CD14-positive monocyte (primary cell): ENCODE measurements around the gene SCGB1D2. TPM values are rescaled to one million over a fixed set of nuclear protein-coding genes. Genes with fewer than 3 reads are reported as not detected.

Experiments
- DNase-seq, 3 donors: peaks; one replicate each; pipeline ENCODE4 v3.0.0-alpha.2; 2011 to 2022
- H2AFZ ChIP-seq: 2 replicates; pipeline ENCODE4 v1.6.0; 2012; ENCODE audit warnings: mild to moderate bottlenecking, low read depth, low read length, inconsistent platforms; ENCODE audit not compliant: insufficient read depth, poor library complexity, severe bottlenecking
- H3K27ac ChIP-seq, 2 donors: 1 replicate in 1 of 2; 2 replicates in 1 of 2; pipeline ENCODE4 v1.5.1; 2012 to 2013; ENCODE audit warnings: low read length in 2 of 2, control low read depth in 1 of 2, inconsistent platforms in 1 of 2, low read depth in 1 of 2, mild to moderate bottlenecking in 1 of 2
- H3K27me3 ChIP-seq, 2 donors: one replicate each; pipeline versions ENCODE4 v1.6.0 to v1.6.1; 2011 to 2013; ENCODE audit warnings: low read length in 2 of 2; ENCODE audit not compliant: control insufficient read depth in 2 of 2, insufficient read depth in 2 of 2
- H3K36me3 ChIP-seq, 2 donors: replicated peaks in 1 of 2; 1 replicate in 1 of 2; 2 replicates in 1 of 2; pipeline versions ENCODE4 v1.5.1 to v1.6.1; 2012 to 2013; ENCODE audit warnings: low read length in 2 of 2, control low read depth in 1 of 2, inconsistent platforms in 1 of 2, mild to moderate bottlenecking in 1 of 2; ENCODE audit not compliant: insufficient read depth in 2 of 2, control insufficient read depth in 1 of 2
- H3K4me1 ChIP-seq, 2 donors: 1 replicate in 1 of 2; 2 replicates in 1 of 2; pipeline versions ENCODE4 v1.5.1 to v1.6.1; 2012 to 2013; ENCODE audit warnings: low read length in 2 of 2, control low read depth in 1 of 2, inconsistent platforms in 1 of 2, mild to moderate bottlenecking in 1 of 2, moderate library complexity in 1 of 2; ENCODE audit not compliant: insufficient read depth in 2 of 2, control insufficient read depth in 1 of 2
- H3K4me2 ChIP-seq: replicated peaks from 2 replicates; pipeline ENCODE3; 2012; ENCODE audit warnings: low read length, moderate library complexity, mild to moderate bottlenecking; ENCODE audit not compliant: poor library complexity, severe bottlenecking; ENCODE audit errors: extremely low read depth
- H3K4me3 ChIP-seq, 3 experiments: fragments of 200-600 bp in 1 of 3; sonication (generic) in 1 of 3; replicated peaks in 1 of 3; 1 replicate in 2 of 3; 2 replicates in 1 of 3; pipeline ENCODE4 v1.5.1; 2011 to 2013; ENCODE audit warnings: low read length in 3 of 3, mild to moderate bottlenecking in 3 of 3, control low read depth in 2 of 3, low read depth in 2 of 3, inconsistent platforms in 1 of 3, moderate library complexity in 1 of 3
- H3K79me2 ChIP-seq: 2 replicates; pipeline ENCODE4 v1.6.0; 2012; ENCODE audit warnings: mild to moderate bottlenecking, control low read depth, inconsistent platforms, low read length, moderate library complexity; ENCODE audit not compliant: insufficient read depth
- H3K9ac ChIP-seq: 2 replicates; pipeline ENCODE4 v1.6.0; 2017; ENCODE audit warnings: low read length, mild to moderate bottlenecking; ENCODE audit not compliant: insufficient read depth, poor library complexity, severe bottlenecking
- H3K9me3 ChIP-seq, 2 donors: replicated peaks in 1 of 2; 1 replicate in 1 of 2; 2 replicates in 1 of 2; pipeline versions ENCODE4 v1.5.1 to v1.6.1; 2012 to 2013; ENCODE audit warnings: low read length in 2 of 2, control low read depth in 1 of 2; ENCODE audit not compliant: control insufficient read depth in 1 of 2, insufficient read depth in 1 of 2
- H4K20me1 ChIP-seq: 2 replicates; pipeline ENCODE4 v1.6.0; 2012; ENCODE audit warnings: mild to moderate bottlenecking, low read length, control low read depth, moderate library complexity; ENCODE audit not compliant: insufficient read depth
- H3K27ac Mint-ChIP-seq, 7 donors: one replicate each; pipeline ENCODE4 v1.8.0; 2020; ENCODE audit warnings: mild to moderate bottlenecking in 7 of 7, mixed read lengths in 7 of 7, moderate library complexity in 6 of 7, inconsistent platforms in 2 of 7
- H3K27me3 Mint-ChIP-seq, 3 donors: one replicate each; pipeline ENCODE4 v1.8.0; 2021 to 2022; ENCODE audit warnings: low read depth in 3 of 3, mild to moderate bottlenecking in 3 of 3, mixed read lengths in 3 of 3, moderate library complexity in 3 of 3, inconsistent platforms in 1 of 3
- H3K36me3 Mint-ChIP-seq, 2 donors: one replicate each; pipeline ENCODE4 v1.8.0; 2020; ENCODE audit warnings: mixed read lengths in 2 of 2, inconsistent platforms in 1 of 2, mild to moderate bottlenecking in 1 of 2
- H3K4me1 Mint-ChIP-seq: one replicate; pipeline ENCODE4 v1.8.0; 2020; ENCODE audit warnings: mild to moderate bottlenecking, mixed read lengths
- H3K4me3 Mint-ChIP-seq, 2 donors: one replicate each; pipeline ENCODE4 v1.8.0; 2020; ENCODE audit warnings: mild to moderate bottlenecking in 2 of 2, mixed read lengths in 2 of 2, moderate library complexity in 1 of 2
- H3K9me3 Mint-ChIP-seq, 7 donors: one replicate each; pipeline ENCODE4 v1.8.0; 2020 to 2022; ENCODE audit warnings: mixed read lengths in 7 of 7, mild to moderate bottlenecking in 6 of 7, moderate library complexity in 6 of 7, inconsistent platforms in 2 of 7
- WGBS: methylation state at CpG from one replicate; pipeline ENCODE4 v1.1.5; 2013; ENCODE audit warnings: missing lambda C conversion rate; ENCODE audit not compliant: insufficient coverage; 5-methylcytosine and 5-hydroxymethylcytosine counted together
- intact Hi-C, 2 donors: fragments of 100-400 bp; cut with micrococcal nuclease; formaldehyde crosslinking; loops; one replicate each; pipeline versions ENCODE4 v1.15.0 to v1.15.1; 2023
- polyA plus RNA-seq, 3 donors: library from polyadenylated mRNA; depleted of rRNA in 1 of 3; unstranded in 2 of 3; stranded (reverse) in 1 of 3; fragments of 300-500 nt in 2 of 3; fragments of >200 nt in 1 of 3; fragmentation: Illumina TruSeq in 2 of 3; gene quantifications; 1 replicate in 2 of 3; 2 replicates in 1 of 3; pipeline ENCODE4 v1.2.3, GENCODE V29; 2012 to 2021
- TF ChIP-seq, protein P1 (sequence below): fragments of 200-600 bp; IDR thresholded peaks from one replicate; pipeline ENCODE4 v1.8.0; 2022; ENCODE audit warnings: antibody characterized with exemption, mild to moderate bottlenecking

SCGB1D2 gene
- polyA plus RNA-seq, 3 donors, result not detected

DNA sequence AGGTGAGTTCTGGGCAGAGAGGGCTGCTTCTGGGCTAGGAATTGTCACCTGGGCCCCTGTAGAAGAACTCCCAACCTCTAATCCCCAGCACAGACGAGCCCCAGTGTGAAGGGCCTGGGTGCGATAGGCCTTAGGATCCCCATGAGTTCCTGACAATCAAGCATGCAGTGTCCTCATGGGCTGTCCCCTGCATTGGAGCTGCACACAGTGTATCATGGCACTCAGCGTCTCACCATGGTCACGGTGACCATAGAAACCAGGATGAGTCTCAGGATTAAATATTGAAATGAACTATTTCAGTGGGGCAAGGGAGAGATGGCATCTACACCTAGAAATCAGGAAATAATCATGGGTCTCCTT, 33.3 kb upstream of the SCGB1D2 start:
- H2AFZ ChIP-seq, result no peak overlapping the region
- H3K27me3 Mint-ChIP-seq, result peaks cover 2 to 6% (median 5%) of the 10 kb centered on the region in 3 donors
- TF ChIP-seq, protein P1, sequence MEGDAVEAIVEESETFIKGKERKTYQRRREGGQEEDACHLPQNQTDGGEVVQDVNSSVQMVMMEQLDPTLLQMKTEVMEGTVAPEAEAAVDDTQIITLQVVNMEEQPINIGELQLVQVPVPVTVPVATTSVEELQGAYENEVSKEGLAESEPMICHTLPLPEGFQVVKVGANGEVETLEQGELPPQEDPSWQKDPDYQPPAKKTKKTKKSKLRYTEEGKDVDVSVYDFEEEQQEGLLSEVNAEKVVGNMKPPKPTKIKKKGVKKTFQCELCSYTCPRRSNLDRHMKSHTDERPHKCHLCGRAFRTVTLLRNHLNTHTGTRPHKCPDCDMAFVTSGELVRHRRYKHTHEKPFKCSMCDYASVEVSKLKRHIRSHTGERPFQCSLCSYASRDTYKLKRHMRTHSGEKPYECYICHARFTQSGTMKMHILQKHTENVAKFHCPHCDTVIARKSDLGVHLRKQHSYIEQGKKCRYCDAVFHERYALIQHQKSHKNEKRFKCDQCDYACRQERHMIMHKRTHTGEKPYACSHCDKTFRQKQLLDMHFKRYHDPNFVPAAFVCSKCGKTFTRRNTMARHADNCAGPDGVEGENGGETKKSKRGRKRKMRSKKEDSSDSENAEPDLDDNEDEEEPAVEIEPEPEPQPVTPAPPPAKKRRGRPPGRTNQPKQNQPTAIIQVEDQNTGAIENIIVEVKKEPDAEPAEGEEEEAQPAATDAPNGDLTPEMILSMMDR, result no peak
- 77% methylated on average over 4 of the region's 4 CpGs for WGBS
- H3K27me3 ChIP-seq, result no peaks in the 10 kb centered on the region
- no peaks in the 10 kb centered on the region for H4K20me1 ChIP-seq
- no peaks in the 10 kb centered on the region for H3K4me1 Mint-ChIP-seq
- no peak overlapping the region for H3K27ac ChIP-seq
- H3K4me3 ChIP-seq, result no peak overlapping the region
- H3K9me3 ChIP-seq, result no peaks in the 10 kb centered on the region
- H3K9ac ChIP-seq, result no peak overlapping the region
- H3K4me1 ChIP-seq, result no peaks in the 10 kb centered on the region
- intact Hi-C loops, result no loop called here
- H3K79me2 ChIP-seq, result no peaks in the 10 kb centered on the region
- no peak for DNase-seq
- no peaks in the 10 kb centered on the region for H3K9me3 Mint-ChIP-seq
- H3K36me3 ChIP-seq, result no peaks in the 10 kb centered on the region
- H3K36me3 Mint-ChIP-seq, result no peaks in the 10 kb centered on the region
- no peak overlapping the region for H3K4me3 Mint-ChIP-seq
- no peak overlapping the region for H3K27ac Mint-ChIP-seq
- no peak overlapping the region for H3K4me2 ChIP-seq

DNA sequence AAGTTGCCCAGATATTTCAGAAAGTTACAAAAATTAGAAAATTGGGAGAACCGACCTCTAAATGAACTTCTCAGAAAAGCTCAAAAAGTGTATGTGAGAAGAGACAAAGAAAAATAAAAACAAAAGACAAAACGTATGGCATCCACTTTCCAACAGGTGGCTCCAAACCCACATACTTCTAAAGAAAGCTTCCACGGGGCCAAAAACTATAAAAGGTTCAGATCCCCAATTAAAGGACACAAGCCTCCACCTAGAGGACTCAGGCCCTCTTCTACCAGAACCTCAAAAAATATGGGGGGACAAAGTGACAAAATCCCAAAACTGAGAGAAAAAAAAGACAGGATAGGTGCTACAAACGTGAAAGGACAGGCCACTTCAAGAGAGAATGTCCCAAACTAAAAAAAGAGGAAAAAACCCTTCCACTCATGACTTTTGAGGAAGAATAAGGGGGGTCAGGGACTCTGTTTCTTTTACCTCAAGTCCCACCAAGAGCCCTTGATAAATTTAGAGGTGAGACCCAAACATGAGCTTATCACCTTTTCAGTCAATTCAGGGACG, 24.8 kb upstream of the SCGB1D2 start:
- no peak for DNase-seq
- Histone ChIP-seq H3K9me3 (peaks cover 6% of the 10 kb centered on the region in 2 donors), H3K79me2 (no peaks in the 10 kb centered on the region), H3K4me3 (no peak overlapping the region), H3K4me1 (no peaks in the 10 kb centered on the region), H4K20me1 (no peaks in the 10 kb centered on the region), H3K27me3 (no peaks in the 10 kb centered on the region), H3K36me3 (no peaks in the 10 kb centered on the region), H3K27ac (no peak overlapping the region), H3K9ac (no peak overlapping the region), H3K4me2 (no peak overlapping the region), H2AFZ (no peak overlapping the region)
- no peaks in the 10 kb centered on the region for H3K36me3 Mint-ChIP-seq
- H3K4me3 Mint-ChIP-seq, result no peak overlapping the region
- no peak overlapping the region for H3K27ac Mint-ChIP-seq
- WGBS, result 0% methylated on average over 2 of the region's 5 CpGs
- TF ChIP-seq, protein P1, result peak; percentile 34
- H3K9me3 Mint-ChIP-seq, result peaks cover 2 to 9% (median 7%) of the 10 kb centered on the region in 7 donors
- H3K4me1 Mint-ChIP-seq, result no peaks in the 10 kb centered on the region
- intact Hi-C loops, result loop anchor here (5.0 to 10.0 kb wide), 2 partner anchors 108 to 110 kb away; no protein-coding TSS in a partner anchor
- H3K27me3 Mint-ChIP-seq, result peaks cover 2 to 6% (median 5%) of the 10 kb centered on the region in 3 donors
